CD8-positive, alpha-beta memory T cell (primary cell): Measurements from ENCODE around the gene TADA3. TPM values are rescaled to one million over a fixed set of nuclear protein-coding genes. Genes with fewer than 3 reads are reported as not detected.

ENCODE experiments used
- CTCF ChIA-PET: fragments of 350-600 bp; sonication (Branson Sonifier 250); formaldehyde crosslinking; loops from one replicate; lab custom pipeline; 2021; ENCODE audit warnings: antibody characterized with exemption; lab: Charles Lee
- POLR2A ChIA-PET: fragments of 350-600 bp; sonication (Branson Sonifier 250); formaldehyde crosslinking; loops from one replicate; lab custom pipeline; 2021; ENCODE audit warnings: antibody characterized with exemption; lab: Charles Lee
- DNase-seq, 5 donors: peaks; one replicate each; pipeline versions ENCODE4 v3.0.0 to v3.0.0-alpha.2; 2020 to 2022; ENCODE audit warnings: mixed read lengths in 1 of 5
- H3K27ac ChIP-seq: one replicate; pipeline ENCODE4 v1.7.0; 2013; ENCODE audit warnings: low read depth, mild to moderate bottlenecking, low read length, moderate library complexity
- H3K27me3 ChIP-seq: 2 replicates; pipeline ENCODE4 v1.7.0; 2013; ENCODE audit warnings: low read length, mild to moderate bottlenecking; ENCODE audit not compliant: insufficient read depth, poor library complexity, severe bottlenecking
- H3K36me3 ChIP-seq: 2 replicates; pipeline ENCODE4 v1.7.0; 2013; ENCODE audit warnings: mild to moderate bottlenecking, low read length, moderate library complexity; ENCODE audit not compliant: insufficient read depth
- H3K4me1 ChIP-seq: 2 replicates; pipeline ENCODE4 v1.7.0; 2013; ENCODE audit warnings: mild to moderate bottlenecking, low read length, moderate library complexity; ENCODE audit not compliant: insufficient read depth
- H3K4me3 ChIP-seq: 2 replicates; pipeline ENCODE4 v1.7.0; 2013; ENCODE audit warnings: mild to moderate bottlenecking, low read length
- H3K9me3 ChIP-seq: 2 replicates; pipeline ENCODE4 v1.7.0; 2013; ENCODE audit warnings: mild to moderate bottlenecking, low read length
- H3K27ac Mint-ChIP-seq, 8 donors: one replicate each; pipeline ENCODE4 v1.8.0; 2020 to 2021; ENCODE audit warnings: mixed read lengths in 8 of 8, mild to moderate bottlenecking in 6 of 8, inconsistent platforms in 3 of 8, moderate library complexity in 3 of 8
- H3K27me3 Mint-ChIP-seq, 2 donors: one replicate each; pipeline ENCODE4 v1.8.0; 2020 to 2021; ENCODE audit warnings: mixed read lengths in 2 of 2, mild to moderate bottlenecking in 1 of 2, moderate library complexity in 1 of 2
- H3K36me3 Mint-ChIP-seq, 3 donors: one replicate each; pipeline ENCODE4 v1.8.0; 2020 to 2021; ENCODE audit warnings: mixed read lengths in 3 of 3, inconsistent platforms in 1 of 3, mild to moderate bottlenecking in 1 of 3
- H3K4me1 Mint-ChIP-seq, 3 donors: one replicate each; pipeline ENCODE4 v1.8.0; 2020 to 2021; ENCODE audit warnings: mixed read lengths in 3 of 3, inconsistent platforms in 1 of 3, mild to moderate bottlenecking in 1 of 3
- H3K4me3 Mint-ChIP-seq, 7 donors: one replicate each; pipeline ENCODE4 v1.8.0; 2020 to 2021; ENCODE audit warnings: mixed read lengths in 7 of 7, mild to moderate bottlenecking in 6 of 7, moderate library complexity in 4 of 7, inconsistent platforms in 2 of 7
- H3K9me3 Mint-ChIP-seq, 5 donors: one replicate each; pipeline ENCODE4 v1.8.0; 2020 to 2022; ENCODE audit warnings: mixed read lengths in 5 of 5, mild to moderate bottlenecking in 3 of 5, moderate library complexity in 2 of 5, inconsistent platforms in 1 of 5
- polyA plus RNA-seq: library from polyadenylated mRNA; unstranded; fragments of 300-500 nt; fragmentation: Illumina TruSeq; gene quantifications from one replicate; pipeline ENCODE4 v1.2.3, GENCODE V29; 2021
- total RNA-seq, 2 experiments: library from RNA; stranded (reverse); gene quantifications; one replicate each; pipeline ENCODE4 v1.2.3, GENCODE V29; 2021

Gene TADA3
- total RNA-seq (10 to 100 TPM; 57.0 to 58.8 TPM), polyA plus RNA-seq (64.4 TPM)

- DNase-seq = peak; percentile 87 to 96 (median 95)
- ChIA-PET POLR2A (interaction anchor here (0.5 to 3.0 kb wide), 20 partner anchors 11 to 455 kb away, joined by 3 to 37 read pairs (median 5); partner anchors contain the start of genes BRPF1, CAMK1, CRELD1 and JAGN1), CTCF (interaction anchor here (0.7 to 1.2 kb wide), 14 partner anchors 9 to 528 kb away, joined by 3 to 8 read pairs (median 4); partner anchors contain the start of genes CRELD1, OGG1, SEC13 and TTLL3)
- H3K4me1 ChIP-seq = peaks cover 56% of the 10 kb centered on the region
- no peaks in the 10 kb centered on the region for H3K9me3 Mint-ChIP-seq
- peaks cover 10 to 66% (median 18%) of the 10 kb centered on the region in 3 donors for H3K36me3 Mint-ChIP-seq
- peak within 1 kb of the TSS; percentile 90 to 100 (median 99) for H3K27ac Mint-ChIP-seq
- H3K4me1 Mint-ChIP-seq = peaks cover 54 to 78% (median 66%) of the 10 kb centered on the region in 3 donors
- H3K27ac ChIP-seq = peak within 1 kb of the TSS; percentile 97
- peaks cover 24% of the 10 kb centered on the region for H3K36me3 ChIP-seq
- H3K4me3 ChIP-seq = peak within 1 kb of the TSS; percentile 88
- no peaks in the 10 kb centered on the region for H3K9me3 ChIP-seq
- no peaks in the 10 kb centered on the region for H3K27me3 ChIP-seq
- peak within 1 kb of the TSS; percentile 95 to 99 (median 97) for H3K4me3 Mint-ChIP-seq
- H3K27me3 Mint-ChIP-seq = peaks cover 0 to 1% of the 10 kb centered on the region in 2 donors
Measured at GRCh38 chr3:9792405-9793160, at the start of gene TADA3, which contains the start of gene ARPC4. Gene TADA3, minus strand, starts transcription at chr3:9792473. Its CDS starts 1,007 bp downstream, at chr3:9791466. Gene ARPC4, plus strand, starts transcription at chr3:9793082. Its CDS starts 40 bp downstream, at chr3:9793122.

- Mint-ChIP-seq H3K9me3 (no peaks in the 10 kb centered on the region), H3K27me3 (peaks cover 0 to 2% of the 10 kb centered on the region in 2 donors), H3K27ac (peak overlapping the region in 2 of 8 donors; percentile 57 to 79), H3K4me3 (peak overlapping the region in 4 of 7 donors; percentile 8 to 96 (median 48)), H3K36me3 (peaks cover 0 to 63% (median 4%) of the 10 kb centered on the region in 3 donors), H3K4me1 (peaks cover 19 to 32% (median 29%) of the 10 kb centered on the region in 3 donors)
- peaks cover 19% of the 10 kb centered on the region for H3K4me1 ChIP-seq
- no peak overlapping the region for H3K4me3 ChIP-seq
- H3K27ac ChIP-seq = no peak overlapping the region
- H3K9me3 ChIP-seq = no peaks in the 10 kb centered on the region
- CTCF ChIA-PET = interaction anchor here (1.5 to 1.7 kb wide), 2 partner anchors 10 to 92 kb away, joined by 4 read pairs; no protein-coding TSS in a partner anchor
- no peaks in the 10 kb centered on the region for H3K27me3 ChIP-seq
- H3K36me3 ChIP-seq = peaks cover 18% of the 10 kb centered on the region
- no peak for DNase-seq
- POLR2A ChIA-PET = interaction anchor here (0.6 kb wide), 1 partner anchor 164 kb away, joined by 3 read pairs; no protein-coding TSS in a partner anchor
Measured at GRCh38 chr3:9841015-9841414, 48.7 kb upstream of the TADA3 start.

GRCh38 chr3:9838856-9839255, 46.6 kb upstream of the TADA3 start:
- Mint-ChIP-seq H3K9me3 (no peaks in the 10 kb centered on the region), H3K27ac (peak overlapping the region in 2 of 8 donors; percentile 51 to 90), H3K4me3 (peak overlapping the region in 1 of 7 donors; percentile 70), H3K36me3 (peaks cover 0 to 80% (median 6%) of the 10 kb centered on the region in 3 donors), H3K27me3 (no peaks in the 10 kb centered on the region), H3K4me1 (peaks cover 17 to 22% (median 22%) of the 10 kb centered on the region in 3 donors)
- Histone ChIP-seq H3K27ac (no peak overlapping the region), H3K36me3 (peaks cover 18% of the 10 kb centered on the region), H3K4me1 (peaks cover 12% of the 10 kb centered on the region), H3K27me3 (no peaks in the 10 kb centered on the region), H3K4me3 (no peak overlapping the region), H3K9me3 (no peaks in the 10 kb centered on the region)
- CTCF ChIA-PET = interaction anchor here (1.0 to 1.3 kb wide), 2 partner anchors 9 to 42 kb away, joined by 3 read pairs; no protein-coding TSS in a partner anchor
- DNase-seq = no peak
- POLR2A ChIA-PET = no interaction called here

GRCh38 chr3:9837701-9838582, 45.7 kb upstream of the TADA3 start:
- ChIA-PET POLR2A (interaction anchor here (0.6 kb wide), 1 partner anchor 81 kb away, joined by 5 read pairs; no protein-coding TSS in a partner anchor), CTCF (interaction anchor here (0.5 to 1.3 kb wide), 2 partner anchors 28 to 41 kb away, joined by 3 read pairs; no protein-coding TSS in a partner anchor)
- Mint-ChIP-seq H3K9me3 (no peaks in the 10 kb centered on the region), H3K4me1 (peaks cover 12 to 14% (median 13%) of the 10 kb centered on the region in 3 donors), H3K27ac (peak overlapping the region in 2 of 8 donors; percentile 17 to 73), H3K4me3 (peak overlapping the region in 1 of 7 donors; percentile 70), H3K36me3 (peaks cover 0 to 80% (median 6%) of the 10 kb centered on the region in 3 donors), H3K27me3 (no peaks in the 10 kb centered on the region)
- DNase-seq = no peak
- Histone ChIP-seq H3K27me3 (no peaks in the 10 kb centered on the region), H3K36me3 (peaks cover 19% of the 10 kb centered on the region), H3K4me3 (no peak overlapping the region), H3K4me1 (peaks cover 7% of the 10 kb centered on the region), H3K9me3 (no peaks in the 10 kb centered on the region), H3K27ac (no peak overlapping the region)

GRCh38 chr3:9834520-9835380, 42.5 kb upstream of the TADA3 start:
- Mint-ChIP-seq H3K4me1 (peaks cover 0 to 7% (median 4%) of the 10 kb centered on the region in 3 donors), H3K36me3 (peaks cover 0 to 70% (median 6%) of the 10 kb centered on the region in 3 donors), H3K27me3 (no peaks in the 10 kb centered on the region), H3K4me3 (no peak overlapping the region), H3K9me3 (no peaks in the 10 kb centered on the region), H3K27ac (peak overlapping the region in 3 of 8 donors; percentile 43 to 89 (median 70))
- no peaks in the 10 kb centered on the region for H3K4me1 ChIP-seq
- no peaks in the 10 kb centered on the region for H3K27me3 ChIP-seq
- ChIA-PET POLR2A (interaction anchor here (0.5 kb wide), 1 partner anchor 38 kb away, joined by 7 read pairs; no protein-coding TSS in a partner anchor), CTCF (no interaction called here)
- peaks cover 8% of the 10 kb centered on the region for H3K36me3 ChIP-seq
- no peak overlapping the region for H3K4me3 ChIP-seq
- DNase-seq = no peak
- no peaks in the 10 kb centered on the region for H3K9me3 ChIP-seq
- no peak overlapping the region for H3K27ac ChIP-seq

- no peaks in the 10 kb centered on the region for H3K27me3 Mint-ChIP-seq
- H3K9me3 Mint-ChIP-seq = no peaks in the 10 kb centered on the region
- CTCF ChIA-PET = no interaction called here
- H3K4me3 Mint-ChIP-seq = no peak overlapping the region
- peaks cover 0 to 7% (median 4%) of the 10 kb centered on the region in 3 donors for H3K4me1 Mint-ChIP-seq
- H3K27ac Mint-ChIP-seq = no peak overlapping the region
- POLR2A ChIA-PET = no interaction called here
- Histone ChIP-seq H3K9me3 (no peaks in the 10 kb centered on the region), H3K27me3 (no peaks in the 10 kb centered on the region), H3K4me3 (no peak overlapping the region), H3K36me3 (peaks cover 8% of the 10 kb centered on the region), H3K27ac (no peak overlapping the region), H3K4me1 (no peaks in the 10 kb centered on the region)
- no peak for DNase-seq
- peaks cover 0 to 69% (median 4%) of the 10 kb centered on the region in 3 donors for H3K36me3 Mint-ChIP-seq
Measured at GRCh38 chr3:9833078-9833477, 40.8 kb upstream of the TADA3 start.
